Ovary (tissue), 3 donors: ENCODE data around the gene SERTAD4.
"Not testable (repeated sequence)": the region's sequence is repeated elsewhere in the genome, so short reads cannot be mapped to it uniquely, and the experiment has no call there.

Experiments
- CTCF ChIP-seq, 3 donors: fragments of 450-650 bp in 2 of 3; fragments of 200-600 bp in 1 of 3; IDR thresholded peaks; one replicate each; pipeline versions ENCODE4 v1.5.1 to v1.8.0; 2016 to 2022; ENCODE audit warnings: antibody characterized with exemption in 3 of 3, mild to moderate bottlenecking in 1 of 3
- EP300 ChIP-seq: sonication (generic); formaldehyde crosslinking; IDR thresholded peaks from one replicate; pipeline ENCODE4 v1.6.1; 2017; ENCODE audit warnings: antibody characterized with exemption
- POLR2A ChIP-seq: fragments of 450-650 bp; IDR thresholded peaks from one replicate; pipeline ENCODE4 v1.6.1; 2017; ENCODE audit warnings: antibody characterized with exemption, mild to moderate bottlenecking, moderate library complexity
- donor health status: DM: no; HTN: no; CAD: no.

GRCh38 chr1:210196266-210196665 lies 36.3 kb upstream of the SERTAD4 start:
- TF ChIP-seq CTCF (IDR thresholded peaks at IDR 0.05); POLR2A; EP300: not testable (repeated sequence)
